HepG2 (cell line): ENCODE results near the gene ITGA6. TPM values are rescaled to one million over a fixed set of nuclear protein-coding genes. Genes with fewer than 3 reads are reported as not detected.
A peak's percentile ranks its signal among the peaks of the same experiment; 100 is the strongest.

ENCODE experiments used
- ATAC-seq: fragments of 200-7000 bp; cut with Tn5 transposase; 3 replicates; pipeline ENCODE4 v1.9.1; 2020; ENCODE audit warnings: mild to moderate bottlenecking, moderate library complexity
- BruUV-seq: library from RNA; stranded (reverse); fragments of 400-500 nt; replicated peaks from 2 replicates; lab custom pipeline; 2021; lab: Mats Ljungman, UMichigan
- CTCF ChIA-PET: fragments of 300-600 bp; formaldehyde crosslinking; extraction: SDS; loops from one replicate; lab custom pipeline; 2021; ENCODE audit warnings: low total read pairs, inconsistent platforms, low intra/inter-chr PET ratio; lab: Yijun Ruan, JAX
- POLR2A ChIA-PET: fragments of 350-600 bp; sonication (Branson Sonifier 250); formaldehyde crosslinking; loops from one replicate; lab custom pipeline; 2020; ENCODE audit warnings: antibody characterized with exemption, inconsistent platforms; lab: Yijun Ruan, JAX
- DNase-seq: peaks from one replicate; pipeline ENCODE4 v3.0.0-alpha.2; 2015; ENCODE audit warnings: low spot score
- FAIRE-seq: peaks from 3 replicates; lab custom pipeline; 2011; peaks lifted over from hg19 to GRCh38; lab: Jason Lieb, UNC
- H2AFZ ChIP-seq: one replicate; pipeline ENCODE4 v1.6.1; 2011; ENCODE audit warnings: low read length, inconsistent platforms
- H3K27ac ChIP-seq: fragments of 300-600 bp; 3 replicates; pipeline ENCODE4 v1.8.0; 2011; ENCODE audit warnings: mixed run types, mild to moderate bottlenecking, mixed read lengths, low read length, inconsistent platforms; ENCODE audit not compliant: insufficient read depth; ENCODE audit errors: extremely low read length
- H3K27me3 ChIP-seq, 2 experiments: fragments of 200-600 bp in 1 of 2; 2 replicates in 1 of 2; 3 replicates in 1 of 2; pipeline versions ENCODE4 v1.6.0 to v1.8.0; 2011; ENCODE audit warnings: low read length in 2 of 2, mild to moderate bottlenecking in 2 of 2, moderate library complexity in 2 of 2, inconsistent platforms in 1 of 2; ENCODE audit not compliant: insufficient read depth in 2 of 2, control insufficient read depth in 1 of 2
- H3K36me3 ChIP-seq, 2 experiments: fragments of 200-600 bp in 1 of 2; replicated peaks in 1 of 2; 2 replicates in 1 of 2; 3 replicates in 1 of 2; pipeline versions ENCODE4 v1.5.1 to v1.8.0; 2011; ENCODE audit warnings: low read length in 2 of 2, inconsistent platforms in 1 of 2; ENCODE audit not compliant: insufficient read depth in 2 of 2, control insufficient read depth in 1 of 2
- H3K4me1 ChIP-seq: 2 replicates; pipeline ENCODE4 v1.5.1; 2012; ENCODE audit warnings: low read length, inconsistent platforms; ENCODE audit not compliant: insufficient read depth
- H3K4me2 ChIP-seq: 2 replicates; pipeline ENCODE4 v1.6.0; 2011; ENCODE audit warnings: low read depth, low read length, inconsistent platforms
- H3K4me3 ChIP-seq, 3 experiments: fragments of 200-600 bp in 1 of 3; sonication (generic), shearing (Covaris generic) in 1 of 3; replicated peaks in 1 of 3; 2 replicates each; pipeline ENCODE4 v1.5.1; 2011 to 2016; ENCODE audit warnings: low read length in 3 of 3, inconsistent platforms in 2 of 3, low read depth in 2 of 3, mild to moderate bottlenecking in 2 of 3, control low read depth in 1 of 3, mixed read lengths in 1 of 3; ENCODE audit not compliant: insufficient read depth in 1 of 3
- H3K79me2 ChIP-seq: one replicate; pipeline ENCODE4 v1.6.1; 2011; ENCODE audit warnings: low read length, inconsistent platforms; ENCODE audit not compliant: insufficient read depth
- H3K9ac ChIP-seq: 2 replicates; pipeline ENCODE4 v1.6.0; 2011; ENCODE audit warnings: mild to moderate bottlenecking, low read depth, low read length, inconsistent platforms; ENCODE audit not compliant: insufficient read depth
- H3K9me3 ChIP-seq: 2 replicates; pipeline ENCODE4 v1.5.1; 2012; ENCODE audit warnings: mild to moderate bottlenecking, low read length
- H4K20me1 ChIP-seq: 2 replicates; pipeline ENCODE4 v1.6.0; 2011; ENCODE audit warnings: inconsistent platforms, mild to moderate bottlenecking, low read length, moderate library complexity; ENCODE audit not compliant: insufficient read depth
- MBD4 ChIP-seq: IDR thresholded peaks from 2 replicates; pipeline ENCODE4 v1.6.1; 2012; ENCODE audit warnings: low read length, inconsistent platforms, borderline replicate concordance
- MTF1 ChIP-seq: sonication (generic); formaldehyde crosslinking; IDR thresholded peaks from 2 replicates; pipeline ENCODE4 v1.5.0; 2020; ENCODE audit warnings: missing genetic modification reagents
- MXI1 ChIP-seq: IDR thresholded peaks from 3 replicates; pipeline ENCODE4 v1.6.1; 2012; ENCODE audit warnings: low read depth, low read length, inconsistent platforms, borderline replicate concordance
- ZFP90 ChIP-seq: sonication (generic); formaldehyde crosslinking; IDR thresholded peaks from 2 replicates; pipeline ENCODE4 v1.8.0; 2022; ENCODE audit warnings: missing genetic modification reagents, mild to moderate bottlenecking, inconsistent platforms, borderline replicate concordance
- ZKSCAN1 ChIP-seq: fragments of 150-350 bp; IDR thresholded peaks from 2 replicates; pipeline ENCODE4 v1.6.1; 2014; ENCODE audit warnings: low read length
- WGBS: methylation state at CpG from one replicate; pipeline ENCODE4 v1.1.6; 2017; ENCODE audit warnings: low lambda C conversion rate; 5-methylcytosine and 5-hydroxymethylcytosine counted together
- in situ Hi-C: cut with HindIII; loops from 2 replicates; pipeline ENCODE4 v1.10.0; 2017; ENCODE audit warnings: low pct_unique_long_range_greater_than_20kb; ENCODE audit not compliant: extremely low pct_ligation_motif_present
- intact Hi-C: fragments of 100-400 bp; cut with micrococcal nuclease; formaldehyde crosslinking; loops from one replicate; pipeline ENCODE4 v1.10.0; 2022; ENCODE audit not compliant: unreplicated experiment
- polyA plus RNA-seq, 8 experiments: library from polyadenylated mRNA; depleted of rRNA in 3 of 8; stranded (reverse) in 7 of 8; unstranded in 1 of 8; fragments of >200 nt; fragmentation: Illumina TruSeq in 4 of 8; extraction: Trizol in 4 of 8; gene quantifications; 2 replicates each; pipeline versions ENCODE4 v1.2.1 to v1.2.3, GENCODE V29; 2011 to 2016; ENCODE audit warnings: low read depth in 4 of 8, missing spikeins in 1 of 8, mixed read lengths in 1 of 8; ENCODE audit not compliant: insufficient read depth in 1 of 8
- total RNA-seq, 5 experiments: library from RNA; depleted of rRNA; stranded (reverse); fragments of >200 nt; fragmentation: Illumina TruSeq; extraction: Trizol; gene quantifications; 2 replicates each; pipeline ENCODE4 v1.2.3, GENCODE V29; 2016; ENCODE audit warnings: low read depth in 1 of 5
- TF ChIP-seq, protein P1 (sequence below): IDR thresholded peaks from 2 replicates; pipeline ENCODE4 v1.6.1; 2016
- TF ChIP-seq, protein P2 (sequence below): sonication (generic); formaldehyde crosslinking; conservative IDR thresholded peaks from 2 replicates; pipeline ENCODE4 v1.8.1; 2023; ENCODE audit warnings: missing genetic modification reagents
- TF ChIP-seq, protein P3 (sequence below): sonication (generic); formaldehyde crosslinking; IDR thresholded peaks from 2 replicates; pipeline ENCODE4 v1.4.0; 2020; ENCODE audit warnings: missing genetic modification reagents
- TF ChIP-seq, protein P4 (sequence below): sonication (generic); formaldehyde crosslinking; IDR thresholded peaks from 2 replicates; pipeline ENCODE4 v1.4.0; 2020; ENCODE audit warnings: mild to moderate bottlenecking, missing genetic modification reagents

ITGA6 gene
- total and polyA plus RNA-seq, 2 of the 13 experiments (the other 11 are each of a cell fraction or from before 2014, with no cell fraction given): 24.0 to 92.5 TPM

DNA sequence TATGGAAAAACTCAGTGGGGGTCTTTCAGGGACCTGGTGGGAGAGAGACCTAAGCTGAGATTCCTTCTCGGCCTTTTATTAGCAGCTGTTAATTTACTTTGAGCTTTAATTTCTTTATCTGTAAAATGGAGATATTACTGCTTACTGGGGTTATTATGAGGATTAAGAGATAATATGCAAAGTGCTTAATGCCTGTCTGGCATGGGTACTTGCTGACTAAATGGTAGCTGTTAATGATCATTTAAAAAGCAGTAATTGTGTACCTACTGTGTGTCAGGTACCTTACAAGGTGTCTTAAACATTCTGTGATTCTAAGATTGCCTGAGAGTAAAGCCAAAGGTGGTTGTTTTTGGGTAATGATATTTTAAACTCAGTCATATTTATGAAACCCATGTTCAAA lies 2.6 kb downstream of the ITGA6 start:
- WGBS: 90% methylated on average over 1 of the region's 1 CpG
- Histone ChIP-seq H3K4me3 (peak overlapping the region; percentile 65 to 97 (median 90); a peak in 5 of 6 replicates), H3K27me3 (peaks cover 0 to 1% of the 10 kb centered on the region in 2 experiments; a peak in 1 of 5 replicates), H3K27ac (no peak overlapping the region), H2AFZ (no peak overlapping the region), H4K20me1 (peaks cover 14% of the 10 kb centered on the region), H3K9ac (no peak overlapping the region), H3K4me2 (peak overlapping the region; percentile 81), H3K9me3 (no peaks in the 10 kb centered on the region), H3K4me1 (peaks cover 65% of the 10 kb centered on the region), H3K36me3 (peaks cover 0 to 3% of the 10 kb centered on the region in 2 experiments; a peak in 2 of 5 replicates), H3K79me2 (peaks cover 66% of the 10 kb centered on the region)
- intact Hi-C loops (no loop called here), in situ Hi-C loops (no loop called here)
- POLR2A ChIA-PET: interaction anchor here (1.0 to 5.2 kb wide), 4 partner anchors 10 to 35 kb away, joined by 3 to 88 read pairs (median 20); no protein-coding TSS in a partner anchor
- no peak for FAIRE-seq
- no peak for DNase-seq
- no TSS peak for BruUV-seq
- ATAC-seq: no peak
- TF ChIP-seq ZKSCAN1 (peak; percentile 66), ZFP90 (CRISPR knock-in tag) (no peak), MXI1 (no peak)
- TF ChIP-seq, protein P1, sequence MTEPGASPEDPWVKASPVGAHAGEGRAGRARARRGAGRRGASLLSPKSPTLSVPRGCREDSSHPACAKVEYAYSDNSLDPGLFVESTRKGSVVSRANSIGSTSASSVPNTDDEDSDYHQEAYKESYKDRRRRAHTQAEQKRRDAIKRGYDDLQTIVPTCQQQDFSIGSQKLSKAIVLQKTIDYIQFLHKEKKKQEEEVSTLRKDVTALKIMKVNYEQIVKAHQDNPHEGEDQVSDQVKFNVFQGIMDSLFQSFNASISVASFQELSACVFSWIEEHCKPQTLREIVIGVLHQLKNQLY: no peak
- TF ChIP-seq, protein P2, sequence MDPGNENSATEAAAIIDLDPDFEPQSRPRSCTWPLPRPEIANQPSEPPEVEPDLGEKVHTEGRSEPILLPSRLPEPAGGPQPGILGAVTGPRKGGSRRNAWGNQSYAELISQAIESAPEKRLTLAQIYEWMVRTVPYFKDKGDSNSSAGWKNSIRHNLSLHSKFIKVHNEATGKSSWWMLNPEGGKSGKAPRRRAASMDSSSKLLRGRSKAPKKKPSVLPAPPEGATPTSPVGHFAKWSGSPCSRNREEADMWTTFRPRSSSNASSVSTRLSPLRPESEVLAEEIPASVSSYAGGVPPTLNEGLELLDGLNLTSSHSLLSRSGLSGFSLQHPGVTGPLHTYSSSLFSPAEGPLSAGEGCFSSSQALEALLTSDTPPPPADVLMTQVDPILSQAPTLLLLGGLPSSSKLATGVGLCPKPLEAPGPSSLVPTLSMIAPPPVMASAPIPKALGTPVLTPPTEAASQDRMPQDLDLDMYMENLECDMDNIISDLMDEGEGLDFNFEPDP (CRISPR knock-in tag): 0 out of 2 replicates have a peak, but pooled peaks have one; percentile 28
- CTCF ChIA-PET: no interaction called here

DNA sequence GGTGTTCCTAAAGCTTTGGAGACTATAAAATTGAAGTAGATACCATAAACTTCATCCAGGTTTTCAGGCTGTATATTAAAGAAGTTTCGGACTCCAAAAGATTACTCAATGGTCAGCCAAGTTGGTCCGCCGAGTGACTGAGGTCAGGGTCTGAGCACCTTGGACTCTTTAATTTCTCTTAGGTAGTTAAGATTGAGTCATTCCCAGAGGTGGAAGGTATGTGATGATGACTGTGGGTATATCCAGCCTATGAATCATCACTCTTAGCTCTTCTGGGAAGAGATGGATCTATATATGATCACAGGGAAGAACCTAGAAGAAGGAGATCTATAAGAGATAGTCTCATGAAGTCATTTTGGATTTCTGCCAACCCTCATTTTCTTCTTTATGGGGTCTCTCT lies 3.3 kb downstream of the ITGA6 start:
- DNase-seq (no peak), ATAC-seq (no peak), FAIRE-seq (no peak)
- Histone ChIP-seq H4K20me1 (peaks cover 18% of the 10 kb centered on the region), H3K9me3 (no peaks in the 10 kb centered on the region), H3K9ac (no peak overlapping the region), H3K4me1 (peaks cover 72% of the 10 kb centered on the region), H3K27me3 (peaks cover 0 to 1% of the 10 kb centered on the region in 2 experiments; a peak in 1 of 5 replicates), H2AFZ (no peak overlapping the region), H3K27ac (no peak overlapping the region), H3K36me3 (peaks cover 0 to 3% of the 10 kb centered on the region in 2 experiments; a peak in 2 of 5 replicates), H3K4me2 (peak overlapping the region; percentile 81), H3K4me3 (no peak overlapping the region), H3K79me2 (peaks cover 73% of the 10 kb centered on the region)
- POLR2A ChIA-PET: interaction anchor here (5.2 kb wide), 1 partner anchor 10 kb away, joined by 88 read pairs; no protein-coding TSS in a partner anchor
- WGBS: 88% methylated on average over 3 of the region's 3 CpGs
- in situ Hi-C loops: no loop called here
- BruUV-seq: no TSS peak
- CTCF ChIA-PET: no interaction called here
- intact Hi-C loops: no loop called here
- TF ChIP-seq, protein P3, sequence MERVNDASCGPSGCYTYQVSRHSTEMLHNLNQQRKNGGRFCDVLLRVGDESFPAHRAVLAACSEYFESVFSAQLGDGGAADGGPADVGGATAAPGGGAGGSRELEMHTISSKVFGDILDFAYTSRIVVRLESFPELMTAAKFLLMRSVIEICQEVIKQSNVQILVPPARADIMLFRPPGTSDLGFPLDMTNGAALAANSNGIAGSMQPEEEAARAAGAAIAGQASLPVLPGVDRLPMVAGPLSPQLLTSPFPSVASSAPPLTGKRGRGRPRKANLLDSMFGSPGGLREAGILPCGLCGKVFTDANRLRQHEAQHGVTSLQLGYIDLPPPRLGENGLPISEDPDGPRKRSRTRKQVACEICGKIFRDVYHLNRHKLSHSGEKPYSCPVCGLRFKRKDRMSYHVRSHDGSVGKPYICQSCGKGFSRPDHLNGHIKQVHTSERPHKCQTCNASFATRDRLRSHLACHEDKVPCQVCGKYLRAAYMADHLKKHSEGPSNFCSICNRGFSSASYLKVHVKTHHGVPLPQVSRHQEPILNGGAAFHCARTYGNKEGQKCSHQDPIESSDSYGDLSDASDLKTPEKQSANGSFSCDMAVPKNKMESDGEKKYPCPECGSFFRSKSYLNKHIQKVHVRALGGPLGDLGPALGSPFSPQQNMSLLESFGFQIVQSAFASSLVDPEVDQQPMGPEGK (CRISPR knock-in tag): no peak
- TF ChIP-seq ZKSCAN1 (no peak), MBD4 (no peak), MTF1 (no peak)
- TF ChIP-seq, protein P4, sequence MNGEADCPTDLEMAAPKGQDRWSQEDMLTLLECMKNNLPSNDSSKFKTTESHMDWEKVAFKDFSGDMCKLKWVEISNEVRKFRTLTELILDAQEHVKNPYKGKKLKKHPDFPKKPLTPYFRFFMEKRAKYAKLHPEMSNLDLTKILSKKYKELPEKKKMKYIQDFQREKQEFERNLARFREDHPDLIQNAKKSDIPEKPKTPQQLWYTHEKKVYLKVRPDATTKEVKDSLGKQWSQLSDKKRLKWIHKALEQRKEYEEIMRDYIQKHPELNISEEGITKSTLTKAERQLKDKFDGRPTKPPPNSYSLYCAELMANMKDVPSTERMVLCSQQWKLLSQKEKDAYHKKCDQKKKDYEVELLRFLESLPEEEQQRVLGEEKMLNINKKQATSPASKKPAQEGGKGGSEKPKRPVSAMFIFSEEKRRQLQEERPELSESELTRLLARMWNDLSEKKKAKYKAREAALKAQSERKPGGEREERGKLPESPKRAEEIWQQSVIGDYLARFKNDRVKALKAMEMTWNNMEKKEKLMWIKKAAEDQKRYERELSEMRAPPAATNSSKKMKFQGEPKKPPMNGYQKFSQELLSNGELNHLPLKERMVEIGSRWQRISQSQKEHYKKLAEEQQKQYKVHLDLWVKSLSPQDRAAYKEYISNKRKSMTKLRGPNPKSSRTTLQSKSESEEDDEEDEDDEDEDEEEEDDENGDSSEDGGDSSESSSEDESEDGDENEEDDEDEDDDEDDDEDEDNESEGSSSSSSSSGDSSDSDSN (CRISPR knock-in tag): no peak
